Vagina (tissue), 2 donors: ENCODE results near the gene C2orf74.

Experiments
- POLR2A ChIP-seq, 2 donors: fragments of 450-650 bp; IDR thresholded peaks; one replicate each; pipeline ENCODE4 v1.6.1; 2017; ENCODE audit warnings: antibody characterized with exemption in 2 of 2, mild to moderate bottlenecking in 2 of 2, moderate library complexity in 2 of 2
- TF ChIP-seq, protein P1 (sequence below), 3 experiments: fragments of 450-650 bp in 2 of 3; fragments of 200-600 bp in 1 of 3; sonication (generic) in 1 of 3; IDR thresholded peaks; one replicate each; pipeline ENCODE4 v1.5.1; 2017 to 2019; ENCODE audit warnings: antibody characterized with exemption in 3 of 3, mild to moderate bottlenecking in 2 of 3, moderate library complexity in 2 of 3

- TF ChIP-seq, protein P1, sequence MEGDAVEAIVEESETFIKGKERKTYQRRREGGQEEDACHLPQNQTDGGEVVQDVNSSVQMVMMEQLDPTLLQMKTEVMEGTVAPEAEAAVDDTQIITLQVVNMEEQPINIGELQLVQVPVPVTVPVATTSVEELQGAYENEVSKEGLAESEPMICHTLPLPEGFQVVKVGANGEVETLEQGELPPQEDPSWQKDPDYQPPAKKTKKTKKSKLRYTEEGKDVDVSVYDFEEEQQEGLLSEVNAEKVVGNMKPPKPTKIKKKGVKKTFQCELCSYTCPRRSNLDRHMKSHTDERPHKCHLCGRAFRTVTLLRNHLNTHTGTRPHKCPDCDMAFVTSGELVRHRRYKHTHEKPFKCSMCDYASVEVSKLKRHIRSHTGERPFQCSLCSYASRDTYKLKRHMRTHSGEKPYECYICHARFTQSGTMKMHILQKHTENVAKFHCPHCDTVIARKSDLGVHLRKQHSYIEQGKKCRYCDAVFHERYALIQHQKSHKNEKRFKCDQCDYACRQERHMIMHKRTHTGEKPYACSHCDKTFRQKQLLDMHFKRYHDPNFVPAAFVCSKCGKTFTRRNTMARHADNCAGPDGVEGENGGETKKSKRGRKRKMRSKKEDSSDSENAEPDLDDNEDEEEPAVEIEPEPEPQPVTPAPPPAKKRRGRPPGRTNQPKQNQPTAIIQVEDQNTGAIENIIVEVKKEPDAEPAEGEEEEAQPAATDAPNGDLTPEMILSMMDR (IDR thresholded peaks at IDR 0.05) = no peak
- no peak for TF ChIP-seq POLR2A (IDR thresholded peaks at IDR 0.05)
Observed at GRCh38 chr2:61151436-61151835, 10.6 kb upstream of the C2orf74 start.
